Sigmoid colon (tissue), 7 donors: ENCODE data around the gene ITGA1. TPM values are rescaled to one million over a fixed set of nuclear protein-coding genes. Genes with fewer than 3 reads are reported as not detected.

Experiments used
- DNase-seq: peaks from one replicate; pipeline ENCODE4 v3.0.0-alpha.2; 2019
- H3K27ac ChIP-seq, 4 donors: fragments of 200-600 bp; sonication (generic); one replicate each; pipeline ENCODE4 v1.5.1; 2016 to 2019; ENCODE audit warnings: mild to moderate bottlenecking in 1 of 4
- H3K27me3 ChIP-seq, 3 donors: fragments of 200-600 bp; sonication (generic); one replicate each; pipeline ENCODE4 v1.5.1; 2019; ENCODE audit warnings: mild to moderate bottlenecking in 1 of 3
- H3K36me3 ChIP-seq, 4 donors: fragments of 200-600 bp; sonication (generic); one replicate each; pipeline ENCODE4 v1.5.1; 2016 to 2019
- H3K4me1 ChIP-seq, 4 donors: fragments of 200-600 bp; sonication (generic); one replicate each; pipeline ENCODE4 v1.5.1; 2017 to 2019
- H3K4me3 ChIP-seq, 4 donors: fragments of 200-600 bp; sonication (generic); one replicate each; pipeline ENCODE4 v1.5.1; 2017 to 2019; ENCODE audit warnings: mild to moderate bottlenecking in 2 of 4, moderate library complexity in 1 of 4
- H3K9me3 ChIP-seq, 4 donors: fragments of 200-600 bp in 3 of 4; sonication (generic) in 3 of 4; one replicate each; pipeline versions ENCODE4 v1.5.1 to v1.6.1; 2013 to 2019
- EP300 ChIP-seq, 4 donors: sonication (generic); formaldehyde crosslinking; IDR thresholded peaks; one replicate each; pipeline ENCODE4 v1.6.1; 2017; ENCODE audit warnings: antibody characterized with exemption in 4 of 4
- POLR2A ChIP-seq, 2 donors: fragments of 450-650 bp; IDR thresholded peaks; one replicate each; pipeline ENCODE4 v1.6.1; 2016; ENCODE audit warnings: antibody characterized with exemption in 2 of 2, mild to moderate bottlenecking in 2 of 2, moderate library complexity in 2 of 2
- POLR2AphosphoS5 ChIP-seq, 4 donors: sonication (generic); formaldehyde crosslinking; IDR thresholded peaks; one replicate each; pipeline ENCODE4 v1.6.1; 2017; ENCODE audit warnings: antibody characterized with exemption in 4 of 4
- WGBS, 2 donors: extraction: QIAGEN DNeasy Blood & Tissue Kit; methylation state at CpG; one replicate each; pipeline ENCODE4 v1.1.7; 2013; 5-methylcytosine and 5-hydroxymethylcytosine counted together
- intact Hi-C: fragments of 100-400 bp; cut with DNase I; formaldehyde crosslinking; loops from one replicate; pipeline ENCODE4 v1.15.1; 2023
- polyA plus RNA-seq, 3 donors: library from polyadenylated mRNA; stranded (reverse); fragments of 200-250 nt; gene quantifications; one replicate each; pipeline ENCODE4 v1.2.3, GENCODE V29; 2013
- total RNA-seq, 4 donors: library from RNA; depleted of rRNA; stranded (reverse); fragments of >200 nt; gene quantifications; one replicate each; pipeline ENCODE4 v1.1.0, GENCODE V29; 2016
- TF ChIP-seq, protein P1 (sequence below), 4 experiments: fragments of 450-650 bp in 3 of 4; fragments of 200-600 bp in 1 of 4; IDR thresholded peaks; one replicate each; pipeline ENCODE4 v1.5.1; 2016 to 2019; ENCODE audit warnings: antibody characterized with exemption in 4 of 4, mild to moderate bottlenecking in 3 of 4, moderate library complexity in 2 of 4
- donor health status: healthy with polysubstance abuse.
- donor health status: Bipolar disorder and iron deficiency.
- donor health status: healthy.

Gene ITGA1
- total and polyA plus RNA-seq, 7 donors, result 1.8 to 511 (median 162) TPM

DNA sequence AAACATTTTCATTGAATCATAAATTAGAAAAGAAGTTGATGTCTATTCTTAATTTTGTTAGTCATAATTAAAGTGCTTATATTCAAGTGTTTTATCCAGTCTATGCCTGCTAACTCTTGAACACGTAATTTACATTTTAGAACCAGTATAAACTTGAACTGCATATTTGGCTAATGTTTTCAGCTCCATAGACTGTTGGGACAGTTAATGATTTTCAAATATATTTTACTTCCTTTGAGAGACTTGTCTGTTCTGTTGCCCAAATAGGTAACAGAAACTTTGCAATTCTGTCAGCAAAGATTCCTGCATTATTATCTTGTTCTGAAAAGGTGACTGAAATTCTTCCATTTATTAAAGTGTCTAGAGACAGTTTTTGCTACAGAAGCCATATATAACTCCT lies 209.3 kb downstream of the ITGA1 start:
- WGBS, 2 donors, result 13 to 62% methylated on average over 1 of the region's 1 CpG
- Histone ChIP-seq H3K9me3 (no peaks in the 10 kb centered on the region), H3K27ac (no peak overlapping the region), H3K36me3 (no peaks in the 10 kb centered on the region), H3K4me1 (no peaks in the 10 kb centered on the region), H3K4me3 (no peak overlapping the region), H3K27me3 (peaks cover 0 to 7% (median 0%) of the 10 kb centered on the region in 3 donors)
- DNase-seq, result no peak
- TF ChIP-seq POLR2A (IDR thresholded peaks at IDR 0.05) (no peak), EP300 (IDR thresholded peaks at IDR 0.05) (no peak), POLR2AphosphoS5 (IDR thresholded peaks at IDR 0.05) (no peak)
- TF ChIP-seq, protein P1, sequence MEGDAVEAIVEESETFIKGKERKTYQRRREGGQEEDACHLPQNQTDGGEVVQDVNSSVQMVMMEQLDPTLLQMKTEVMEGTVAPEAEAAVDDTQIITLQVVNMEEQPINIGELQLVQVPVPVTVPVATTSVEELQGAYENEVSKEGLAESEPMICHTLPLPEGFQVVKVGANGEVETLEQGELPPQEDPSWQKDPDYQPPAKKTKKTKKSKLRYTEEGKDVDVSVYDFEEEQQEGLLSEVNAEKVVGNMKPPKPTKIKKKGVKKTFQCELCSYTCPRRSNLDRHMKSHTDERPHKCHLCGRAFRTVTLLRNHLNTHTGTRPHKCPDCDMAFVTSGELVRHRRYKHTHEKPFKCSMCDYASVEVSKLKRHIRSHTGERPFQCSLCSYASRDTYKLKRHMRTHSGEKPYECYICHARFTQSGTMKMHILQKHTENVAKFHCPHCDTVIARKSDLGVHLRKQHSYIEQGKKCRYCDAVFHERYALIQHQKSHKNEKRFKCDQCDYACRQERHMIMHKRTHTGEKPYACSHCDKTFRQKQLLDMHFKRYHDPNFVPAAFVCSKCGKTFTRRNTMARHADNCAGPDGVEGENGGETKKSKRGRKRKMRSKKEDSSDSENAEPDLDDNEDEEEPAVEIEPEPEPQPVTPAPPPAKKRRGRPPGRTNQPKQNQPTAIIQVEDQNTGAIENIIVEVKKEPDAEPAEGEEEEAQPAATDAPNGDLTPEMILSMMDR (IDR thresholded peaks at IDR 0.05), result no peak
- intact Hi-C loops, result no loop called here

DNA sequence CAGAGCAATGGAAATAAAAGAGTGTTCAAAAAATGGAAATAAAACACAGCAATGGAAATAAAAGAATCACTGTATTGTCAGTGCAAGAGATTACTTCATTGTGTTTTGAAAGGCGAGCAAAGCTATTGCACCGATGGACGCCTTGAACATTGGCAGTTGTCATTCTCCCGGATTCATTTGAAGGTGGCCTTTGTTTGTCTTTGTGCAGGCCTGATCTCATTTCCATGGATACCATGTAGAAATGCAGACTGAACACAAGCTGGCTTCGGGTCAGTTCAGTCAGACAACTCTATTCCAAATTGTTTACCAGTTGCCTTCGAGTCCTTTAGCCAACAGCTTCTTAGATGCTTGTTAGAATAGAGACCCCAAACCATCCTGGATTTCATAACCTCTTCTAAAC lies 209.7 kb downstream of the ITGA1 start:
- no peak overlapping the region for H3K27ac ChIP-seq
- intact Hi-C loops, result no loop called here

DNA sequence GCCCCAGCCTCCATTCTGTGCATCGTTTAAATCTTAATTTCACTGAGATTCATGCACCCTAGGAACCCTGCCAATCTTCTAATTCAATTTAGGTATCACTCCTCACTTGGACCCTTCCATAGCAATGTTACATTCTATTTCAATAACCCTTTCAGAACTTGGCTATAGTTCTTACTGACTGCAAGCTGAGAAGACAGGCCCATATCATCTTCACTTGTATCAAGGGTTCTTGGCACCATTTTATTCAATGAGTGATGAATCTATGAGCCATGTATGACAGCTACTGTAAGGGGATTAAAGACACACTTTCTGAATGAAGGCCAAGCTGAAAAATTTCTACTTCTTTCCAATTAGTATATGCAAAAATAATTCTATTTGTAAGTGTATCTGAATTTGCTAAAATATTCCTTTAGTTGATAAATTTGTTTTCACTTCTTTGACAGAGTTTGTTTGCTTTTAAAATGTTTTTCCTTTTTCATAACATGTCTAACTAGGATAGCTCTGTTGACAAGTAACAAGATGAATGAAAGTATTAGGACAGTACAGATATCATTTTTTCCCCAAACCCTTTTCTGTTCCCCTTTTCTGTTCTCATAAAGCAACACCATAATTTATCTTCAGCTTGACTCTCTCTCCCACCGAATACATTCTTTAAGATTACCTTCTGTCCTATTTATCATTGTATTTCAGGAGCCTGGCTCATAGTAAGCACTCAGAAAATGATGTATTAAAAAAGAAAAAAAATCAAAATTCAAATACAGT lies 211.0 kb downstream of the ITGA1 start:
- Histone ChIP-seq H3K36me3 (no peaks in the 10 kb centered on the region), H3K9me3 (no peaks in the 10 kb centered on the region), H3K4me3 (no peak overlapping the region), H3K27me3 (no peaks in the 10 kb centered on the region), H3K4me1 (no peaks in the 10 kb centered on the region), H3K27ac (no peak overlapping the region)
- intact Hi-C loops, result no loop called here
- WGBS, 2 donors, result 63 to 76% methylated on average over 2 of the region's 2 CpGs
- DNase-seq, result no peak
- TF ChIP-seq, protein P1 (IDR thresholded peaks at IDR 0.05), result no peak
- no peak for TF ChIP-seq POLR2A (IDR thresholded peaks at IDR 0.05)
- no peak for TF ChIP-seq POLR2AphosphoS5 (IDR thresholded peaks at IDR 0.05)
- no peak for TF ChIP-seq EP300 (IDR thresholded peaks at IDR 0.05)

More for the DNA sequence above, 209.7 kb downstream of the ITGA1 start:
- 15 to 58% methylated on average over 6 of the region's 6 CpGs for WGBS, 2 donors
- no peaks in the 10 kb centered on the region for H3K4me1 ChIP-seq
- no peak overlapping the region for H3K4me3 ChIP-seq
- DNase-seq, result no peak
- H3K36me3 ChIP-seq, result no peaks in the 10 kb centered on the region
- no peaks in the 10 kb centered on the region for H3K9me3 ChIP-seq
- TF ChIP-seq, protein P1 (IDR thresholded peaks at IDR 0.05), result no peak
- TF ChIP-seq EP300 (IDR thresholded peaks at IDR 0.05) (no peak), POLR2AphosphoS5 (IDR thresholded peaks at IDR 0.05) (no peak), POLR2A (IDR thresholded peaks at IDR 0.05) (no peak)
- H3K27me3 ChIP-seq, result peaks cover 0 to 7% (median 0%) of the 10 kb centered on the region in 3 donors

DNA sequence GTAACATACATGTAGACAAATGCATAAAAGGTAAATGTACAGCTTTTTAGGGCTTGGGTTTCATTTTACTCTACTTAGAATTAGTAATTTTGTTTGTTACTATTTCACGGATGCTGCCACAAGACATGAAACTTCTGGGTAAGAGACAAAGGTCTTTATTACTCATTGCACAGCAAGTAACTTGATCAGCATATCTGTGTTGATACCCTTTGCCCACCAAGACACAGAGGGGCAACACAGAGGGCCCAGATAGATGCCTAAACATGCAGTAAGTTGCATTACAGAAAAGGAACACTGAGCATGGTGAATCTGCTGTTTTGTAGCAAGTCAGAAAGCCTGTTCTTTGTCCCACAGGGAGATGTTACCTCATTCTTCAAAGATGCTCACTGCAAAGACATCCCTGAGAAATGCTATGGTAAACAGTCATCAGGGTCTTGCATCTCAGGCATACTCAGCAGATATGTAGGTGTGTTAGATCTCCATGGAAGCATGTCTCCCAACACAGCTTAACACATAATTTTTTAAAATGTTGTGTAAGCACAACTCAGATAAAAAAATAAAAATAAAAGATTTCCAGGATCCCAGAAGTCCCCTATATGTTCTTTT lies 211.7 kb downstream of the ITGA1 start:
- WGBS, 2 donors, result 67 to 79% methylated on average over 1 of the region's 1 CpG
- Histone ChIP-seq H3K9me3 (no peaks in the 10 kb centered on the region), H3K36me3 (no peaks in the 10 kb centered on the region), H3K4me1 (no peaks in the 10 kb centered on the region), H3K27me3 (no peaks in the 10 kb centered on the region), H3K4me3 (no peak overlapping the region), H3K27ac (no peak overlapping the region)
- intact Hi-C loops, result no loop called here
- no peak for DNase-seq
- TF ChIP-seq POLR2AphosphoS5 (IDR thresholded peaks at IDR 0.05), result no peak
- no peak for TF ChIP-seq POLR2A (IDR thresholded peaks at IDR 0.05)
- TF ChIP-seq, protein P1 (IDR thresholded peaks at IDR 0.05), result no peak
- TF ChIP-seq EP300 (IDR thresholded peaks at IDR 0.05), result no peak
